Measurements from ENCODE around the gene PTCD2.

DNA sequence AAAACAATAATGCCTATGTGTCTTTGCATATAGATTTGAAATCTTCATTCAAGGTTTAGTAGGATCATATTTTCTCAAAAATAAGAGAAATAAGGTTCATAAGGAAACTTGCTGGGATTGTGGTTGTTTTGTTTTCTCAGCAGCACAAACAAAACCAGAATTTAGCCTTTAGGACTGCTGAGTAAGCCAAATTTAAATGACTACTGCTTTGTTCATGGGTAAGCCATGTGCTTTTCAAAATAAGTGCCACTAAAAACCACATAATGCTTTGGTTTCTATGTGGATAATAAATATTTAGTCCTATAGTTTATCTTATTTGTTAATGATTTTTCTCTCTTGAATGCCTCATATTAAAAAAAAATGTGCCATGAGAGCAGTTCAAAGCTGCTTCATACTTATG is 38.8 kb downstream of the PTCD2 start:
- TF ChIP-seq POLR2A (IDR thresholded peaks at IDR 0.05) = no peak
- TF ChIP-seq, protein P1, sequence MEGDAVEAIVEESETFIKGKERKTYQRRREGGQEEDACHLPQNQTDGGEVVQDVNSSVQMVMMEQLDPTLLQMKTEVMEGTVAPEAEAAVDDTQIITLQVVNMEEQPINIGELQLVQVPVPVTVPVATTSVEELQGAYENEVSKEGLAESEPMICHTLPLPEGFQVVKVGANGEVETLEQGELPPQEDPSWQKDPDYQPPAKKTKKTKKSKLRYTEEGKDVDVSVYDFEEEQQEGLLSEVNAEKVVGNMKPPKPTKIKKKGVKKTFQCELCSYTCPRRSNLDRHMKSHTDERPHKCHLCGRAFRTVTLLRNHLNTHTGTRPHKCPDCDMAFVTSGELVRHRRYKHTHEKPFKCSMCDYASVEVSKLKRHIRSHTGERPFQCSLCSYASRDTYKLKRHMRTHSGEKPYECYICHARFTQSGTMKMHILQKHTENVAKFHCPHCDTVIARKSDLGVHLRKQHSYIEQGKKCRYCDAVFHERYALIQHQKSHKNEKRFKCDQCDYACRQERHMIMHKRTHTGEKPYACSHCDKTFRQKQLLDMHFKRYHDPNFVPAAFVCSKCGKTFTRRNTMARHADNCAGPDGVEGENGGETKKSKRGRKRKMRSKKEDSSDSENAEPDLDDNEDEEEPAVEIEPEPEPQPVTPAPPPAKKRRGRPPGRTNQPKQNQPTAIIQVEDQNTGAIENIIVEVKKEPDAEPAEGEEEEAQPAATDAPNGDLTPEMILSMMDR (IDR thresholded peaks at IDR 0.05) = no peak
